SK-N-SH (cell line): ENCODE results near the gene FAM227B. TPM values are rescaled to one million over a fixed set of nuclear protein-coding genes. Genes with fewer than 3 reads are reported as not detected.

Experiments
- CTCF ChIA-PET: fragments of 300-600, 350-600 bp; formaldehyde crosslinking; extraction: SDS; loops from one replicate; lab custom pipeline; 2021; lab: Yijun Ruan, JAX
- POLR2A ChIA-PET: fragments of 350-600 bp; sonication (Branson Sonifier 250); formaldehyde crosslinking; extraction: SDS; loops from one replicate; lab custom pipeline; 2020; ENCODE audit warnings: antibody characterized with exemption, inconsistent platforms; lab: Yijun Ruan, JAX
- DNase-seq: peaks from one replicate; pipeline ENCODE4 v3.0.0; 2012
- H2AFZ ChIP-seq: fragments of 200-600 bp; sonication (generic); 2 replicates; pipeline ENCODE4 v1.8.1; 2016; ENCODE audit warnings: antibody characterized with exemption, mild to moderate bottlenecking, low read depth
- H3F3A ChIP-seq: fragments of 200-600 bp; sonication (generic); replicated peaks from 2 replicates; pipeline ENCODE3; 2016; ENCODE audit warnings: antibody characterized with exemption, mild to moderate bottlenecking; ENCODE audit not compliant: insufficient read depth
- H3K27ac ChIP-seq, 2 experiments: fragments of 200-500 bp in 1 of 2; fragments of 200-600 bp in 1 of 2; sonication (Bioruptor generic) in 1 of 2; sonication (generic), shearing (Covaris generic) in 1 of 2; 2 replicates each; pipeline versions ENCODE4 v1.5.1 to v1.6.1; 2014 to 2016; ENCODE audit warnings: low read depth in 2 of 2, inconsistent platforms in 1 of 2, low read length in 1 of 2, mild to moderate bottlenecking in 1 of 2, mixed read lengths in 1 of 2
- H3K27me3 ChIP-seq: fragments of 200-600 bp; sonication (generic), shearing (Covaris generic); 2 replicates; pipeline ENCODE4 v1.6.1; 2016; ENCODE audit warnings: mixed run types; ENCODE audit not compliant: insufficient read depth
- H3K36me3 ChIP-seq, 2 experiments: fragments of 200-500 bp in 1 of 2; fragments of 200-600 bp in 1 of 2; sonication (Bioruptor generic) in 1 of 2; sonication (generic) in 1 of 2; replicated peaks in 1 of 2; 2 replicates each; pipeline versions ENCODE3 to v1.5.1; 2014 to 2016; ENCODE audit warnings: low read length in 1 of 2, mild to moderate bottlenecking in 1 of 2; ENCODE audit not compliant: insufficient read depth in 2 of 2, control insufficient read depth in 1 of 2
- H3K4me1 ChIP-seq, 2 experiments: fragments of 200-500 bp in 1 of 2; fragments of 200-600 bp in 1 of 2; sonication (Bioruptor generic) in 1 of 2; sonication (generic), shearing (Covaris generic) in 1 of 2; 2 replicates each; pipeline versions ENCODE4 v1.5.1 to v1.6.1; 2014 to 2016; ENCODE audit warnings: low read depth in 1 of 2, low read length in 1 of 2, mixed run types in 1 of 2; ENCODE audit not compliant: insufficient read depth in 2 of 2, control insufficient read depth in 1 of 2
- H3K4me2 ChIP-seq: fragments of 200-600 bp; sonication (generic), shearing (Covaris generic); 2 replicates; pipeline ENCODE4 v1.6.1; 2017; ENCODE audit warnings: mixed run types
- H3K4me3 ChIP-seq, 2 experiments: fragments of 200-500 bp in 1 of 2; fragments of 200-600 bp in 1 of 2; sonication (Bioruptor generic) in 1 of 2; sonication (generic), shearing (Covaris generic) in 1 of 2; 2 replicates each; pipeline versions ENCODE4 v1.5.1 to v1.8.1; 2014 to 2016; ENCODE audit warnings: low read depth in 2 of 2, inconsistent platforms in 1 of 2, low read length in 1 of 2, mild to moderate bottlenecking in 1 of 2, mixed read lengths in 1 of 2, moderate library complexity in 1 of 2
- H3K79me2 ChIP-seq: fragments of 200-600 bp; sonication (generic); 2 replicates; pipeline ENCODE4 v1.8.1; 2017; ENCODE audit warnings: mild to moderate bottlenecking; ENCODE audit not compliant: insufficient read depth
- H3K9ac ChIP-seq: fragments of 200-600 bp; sonication (generic); 2 replicates; pipeline ENCODE4 v1.6.1; 2017; ENCODE audit warnings: mixed run types
- H3K9me2 ChIP-seq: fragments of 200-600 bp; sonication (generic); 2 replicates; pipeline ENCODE4 v1.6.1; 2017; ENCODE audit warnings: mixed run types
- H3K9me3 ChIP-seq: fragments of 200-600 bp; sonication (generic); 2 replicates; pipeline ENCODE4 v1.6.1; 2017; ENCODE audit warnings: mixed run types, mild to moderate bottlenecking, moderate library complexity
- H4K20me1 ChIP-seq: fragments of 200-600 bp; sonication (generic); 2 replicates; pipeline ENCODE4 v1.6.1; 2017; ENCODE audit warnings: mild to moderate bottlenecking, mixed run types; ENCODE audit not compliant: insufficient read depth
- FOXJ3 ChIP-seq: sonication (generic); formaldehyde crosslinking; IDR thresholded peaks from 2 replicates; pipeline ENCODE4 v1.5.1; 2020; ENCODE audit warnings: mild to moderate bottlenecking, missing genetic modification reagents
- FOXM1 ChIP-seq: IDR thresholded peaks from 2 replicates; pipeline ENCODE4 v1.4.0; 2012; ENCODE audit warnings: low read depth, mild to moderate bottlenecking
- GABPA ChIP-seq: IDR thresholded peaks from 2 replicates; pipeline ENCODE4 v1.4.0; 2012; ENCODE audit warnings: low read depth, mild to moderate bottlenecking
- MAX ChIP-seq: IDR thresholded peaks from 2 replicates; pipeline ENCODE4 v1.4.0; 2012; ENCODE audit warnings: low read depth
- MEF2A ChIP-seq: IDR thresholded peaks from 2 replicates; pipeline ENCODE4 v1.4.0; 2012; ENCODE audit warnings: low read depth, borderline replicate concordance
- NRF1 ChIP-seq: IDR thresholded peaks from 2 replicates; pipeline ENCODE4 v1.6.1; 2012; ENCODE audit warnings: low read depth, mild to moderate bottlenecking, low read length
- PBX3 ChIP-seq: IDR thresholded peaks from 2 replicates; pipeline ENCODE4; 2012
- RAD21 ChIP-seq: IDR thresholded peaks from 2 replicates; pipeline ENCODE4 v1.6.1; 2012; ENCODE audit warnings: mild to moderate bottlenecking, low read length
- RCOR1 ChIP-seq: fragments of 150-350 bp; IDR thresholded peaks from 2 replicates; pipeline ENCODE4 v1.6.1; 2017; ENCODE audit warnings: antibody characterized with exemption, low read length
- RFX5 ChIP-seq: IDR thresholded peaks from 2 replicates; pipeline ENCODE4 v1.6.1; 2012; ENCODE audit warnings: mild to moderate bottlenecking, improper control_type of control experiment, low read length
- SIN3A ChIP-seq: IDR thresholded peaks from 2 replicates; pipeline ENCODE4 v1.6.1; 2012; ENCODE audit warnings: low read depth, mild to moderate bottlenecking, low read length, moderate library complexity, borderline replicate concordance
- SMC3 ChIP-seq: IDR thresholded peaks from 2 replicates; pipeline ENCODE4 v1.6.1; 2012; ENCODE audit warnings: low read depth, low read length, improper control_type of control experiment
- TAF1 ChIP-seq: IDR thresholded peaks from 2 replicates; pipeline ENCODE4 v1.6.1; 2012; ENCODE audit warnings: low read depth, mild to moderate bottlenecking, low read length, moderate library complexity, borderline replicate concordance
- TCF12 ChIP-seq: IDR thresholded peaks from 2 replicates; pipeline ENCODE4 v1.4.0; 2012
- TEAD4 ChIP-seq: IDR thresholded peaks from 2 replicates; pipeline ENCODE4 v1.4.0; 2012; ENCODE audit warnings: mild to moderate bottlenecking, borderline replicate concordance; ENCODE audit not compliant: insufficient read depth
- USF2 ChIP-seq: fragments of 150-350 bp; IDR thresholded peaks from 2 replicates; pipeline ENCODE4 v1.6.1; 2017; ENCODE audit warnings: antibody characterized with exemption, low read length, low read depth, borderline replicate concordance
- ZBTB33 ChIP-seq: IDR thresholded peaks from 2 replicates; pipeline ENCODE4 v1.4.0; 2012; ENCODE audit warnings: low read depth, borderline replicate concordance
- WGBS: methylation state at CpG from one replicate; pipeline ENCODE4 v1.1.6; 2017; ENCODE audit warnings: low lambda C conversion rate; 5-methylcytosine and 5-hydroxymethylcytosine counted together
- polyA plus RNA-seq, 3 experiments: library from polyadenylated mRNA; depleted of rRNA; stranded (reverse); fragments of >200 nt; gene quantifications; 2 replicates each; pipeline ENCODE4 v1.2.3, GENCODE V29; 2012

FAM227B gene
- polyA plus RNA-seq, 1 of the 3 experiments (the other 2 are of a cell fraction): 4.4 TPM

- H3K4me1 ChIP-seq: no peaks in the 10 kb centered on the region; a peak in 1 of 4 replicates
- H3K9me3 ChIP-seq: no peaks in the 10 kb centered on the region
- 20% methylated on average over 2 of the region's 4 CpGs for WGBS
- no peaks in the 10 kb centered on the region for H3K27me3 ChIP-seq
- H2AFZ ChIP-seq: no peak overlapping the region
- no peak overlapping the region for H3K27ac ChIP-seq
- no peaks in the 10 kb centered on the region for H3K9me2 ChIP-seq
- no peak for DNase-seq
- no peaks in the 10 kb centered on the region for H4K20me1 ChIP-seq
- no peak overlapping the region for H3K4me2 ChIP-seq
- H3K4me3 ChIP-seq: no peak overlapping the region
- no peaks in the 10 kb centered on the region for H3F3A ChIP-seq
- no peak overlapping the region for H3K9ac ChIP-seq
- no peak for TF ChIP-seq MAX
- TF ChIP-seq RFX5: no peak
- TF ChIP-seq TAF1: no peak
- TF ChIP-seq RCOR1: no peak
- TF ChIP-seq PBX3: no peak
- no peak for TF ChIP-seq ZBTB33
- TF ChIP-seq FOXJ3: no peak
- TF ChIP-seq MEF2A: no peak
- TF ChIP-seq FOXM1: no peak
- TF ChIP-seq SMC3: no peak
- no peak for TF ChIP-seq TEAD4
- TF ChIP-seq RAD21: no peak
- TF ChIP-seq USF2: no peak
- no peak for TF ChIP-seq SIN3A
- no peak for TF ChIP-seq TCF12
- TF ChIP-seq NRF1: no peak
- no peak for TF ChIP-seq GABPA
- TF ChIP-seq, all 33 proteins: peak for 0
- POLR2A ChIA-PET: no interaction called here
- CTCF ChIA-PET: no interaction called here
- Histone ChIP-seq H3K79me2 (no peaks in the 10 kb centered on the region), H3K36me3 (no peaks in the 10 kb centered on the region)
These were observed 240.6 kb downstream of the FAM227B start for GRCh38 chr15:49379996-49380395.
